GM18508 (cell line): ENCODE data around the gene OSTM1.

Experiments used
- ATAC-seq: cut with Tn5 transposase; IDR thresholded peaks from one replicate; pipeline ENCODE4 v1.9.1; 2021; ENCODE audit warnings: moderate number of reproducible peaks; ENCODE audit not compliant: insufficient read depth, unreplicated experiment

Gene OSTM1, protein sequence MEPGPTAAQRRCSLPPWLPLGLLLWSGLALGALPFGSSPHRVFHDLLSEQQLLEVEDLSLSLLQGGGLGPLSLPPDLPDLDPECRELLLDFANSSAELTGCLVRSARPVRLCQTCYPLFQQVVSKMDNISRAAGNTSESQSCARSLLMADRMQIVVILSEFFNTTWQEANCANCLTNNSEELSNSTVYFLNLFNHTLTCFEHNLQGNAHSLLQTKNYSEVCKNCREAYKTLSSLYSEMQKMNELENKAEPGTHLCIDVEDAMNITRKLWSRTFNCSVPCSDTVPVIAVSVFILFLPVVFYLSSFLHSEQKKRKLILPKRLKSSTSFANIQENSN

DNA sequence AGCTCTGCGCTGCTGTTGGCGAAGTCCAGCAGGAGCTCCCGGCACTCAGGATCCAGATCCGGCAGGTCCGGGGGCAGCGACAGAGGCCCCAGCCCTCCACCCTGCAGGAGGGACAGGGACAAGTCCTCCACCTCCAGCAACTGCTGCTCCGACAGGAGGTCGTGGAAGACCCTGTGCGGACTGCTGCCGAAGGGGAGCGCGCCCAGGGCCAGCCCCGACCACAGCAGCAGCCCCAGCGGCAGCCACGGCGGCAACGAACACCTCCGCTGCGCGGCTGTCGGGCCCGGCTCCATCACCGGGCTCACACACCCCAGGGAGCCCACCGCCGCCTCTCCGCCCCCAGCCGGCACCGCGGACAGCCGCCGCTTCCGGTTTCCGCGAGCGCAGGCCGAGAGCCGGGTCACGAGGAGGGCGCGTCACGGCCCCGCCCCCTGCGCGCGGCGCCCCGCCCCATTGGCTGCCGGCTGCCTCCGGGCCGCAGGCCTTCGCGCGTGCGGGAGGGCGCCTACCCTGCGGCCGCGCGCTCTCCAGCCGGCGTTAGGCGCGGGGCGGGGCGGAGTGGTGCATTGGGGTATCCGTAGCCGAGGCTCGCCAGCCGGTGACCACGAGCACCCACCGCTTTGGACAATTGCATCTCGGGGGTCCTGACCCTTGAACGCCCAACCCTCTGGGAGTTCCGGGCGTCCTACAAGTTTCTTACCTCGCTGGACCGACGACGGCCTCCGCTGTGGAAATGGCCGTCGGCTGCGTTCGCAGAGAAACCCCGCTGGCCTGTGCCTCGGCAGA is at the start of gene OSTM1:
Gene OSTM1 (minus strand): TSS at position 383 of the 786 bp plus-strand sequence. CDS start 90 bp downstream, at position 293.
- ATAC-seq: no peak

DNA sequence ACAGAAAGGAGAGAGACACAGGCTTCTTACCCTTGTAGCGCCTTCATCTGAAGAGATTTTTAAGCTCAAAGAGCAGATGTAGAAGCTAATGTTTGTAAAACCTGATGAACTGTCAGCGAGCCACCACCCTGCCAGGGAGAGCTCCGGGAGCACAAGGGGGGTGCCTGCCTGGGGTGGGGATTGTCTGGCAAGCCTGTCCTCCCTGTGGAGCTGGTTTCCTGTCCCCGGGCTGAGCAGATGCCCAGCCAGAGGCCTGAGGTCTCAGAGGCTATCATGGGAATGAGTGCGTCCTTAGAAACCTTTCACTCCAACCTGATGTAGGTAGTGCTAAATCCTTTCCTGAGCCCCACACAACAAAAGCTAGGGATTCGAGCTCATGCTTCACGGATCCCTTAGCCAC is 49.4 kb upstream of the OSTM1 start:
- ATAC-seq: no peak

DNA sequence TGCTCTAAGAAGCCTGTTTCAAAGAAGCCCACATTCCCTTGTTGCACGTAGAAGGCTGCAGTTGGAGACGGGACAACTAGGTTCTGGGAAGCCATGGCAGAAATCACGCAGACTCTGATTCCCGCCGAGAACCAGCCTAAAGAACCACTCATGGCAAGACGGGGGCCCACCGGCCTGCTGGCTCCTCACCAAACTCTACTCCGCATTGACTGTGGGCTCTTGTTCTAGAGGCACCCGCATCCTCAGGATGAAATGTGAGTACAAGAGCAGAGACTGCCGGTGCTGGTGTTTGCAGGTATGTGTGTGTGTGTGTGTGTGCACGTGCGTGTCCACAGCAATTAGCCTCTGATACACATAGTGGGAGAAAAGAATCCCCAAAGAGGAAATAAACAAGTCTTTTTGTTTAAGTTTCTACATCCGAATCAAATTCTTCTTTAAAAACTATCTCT is 49.0 kb upstream of the OSTM1 start:
- ATAC-seq: no peak

DNA sequence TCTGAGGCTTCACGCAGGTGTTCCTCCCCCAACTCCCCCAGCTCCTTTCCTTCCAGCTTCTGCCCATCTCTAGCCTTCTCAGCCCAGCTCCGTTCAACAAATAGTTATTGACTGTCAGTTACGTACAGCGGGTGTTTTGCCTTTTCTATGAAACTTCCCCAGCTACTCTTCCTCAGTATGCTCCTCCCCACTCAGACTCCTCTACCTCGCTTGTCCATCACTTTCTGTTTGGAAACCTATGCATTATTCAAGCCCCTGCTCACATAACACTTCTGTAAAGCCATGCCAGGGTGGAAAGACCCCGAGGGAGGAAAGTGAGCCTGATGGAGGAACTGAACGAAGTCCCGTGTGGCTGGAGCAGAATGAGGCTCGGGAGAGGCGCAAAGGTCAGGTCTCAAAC is 47.1 kb upstream of the OSTM1 start:
- ATAC-seq: no peak

DNA sequence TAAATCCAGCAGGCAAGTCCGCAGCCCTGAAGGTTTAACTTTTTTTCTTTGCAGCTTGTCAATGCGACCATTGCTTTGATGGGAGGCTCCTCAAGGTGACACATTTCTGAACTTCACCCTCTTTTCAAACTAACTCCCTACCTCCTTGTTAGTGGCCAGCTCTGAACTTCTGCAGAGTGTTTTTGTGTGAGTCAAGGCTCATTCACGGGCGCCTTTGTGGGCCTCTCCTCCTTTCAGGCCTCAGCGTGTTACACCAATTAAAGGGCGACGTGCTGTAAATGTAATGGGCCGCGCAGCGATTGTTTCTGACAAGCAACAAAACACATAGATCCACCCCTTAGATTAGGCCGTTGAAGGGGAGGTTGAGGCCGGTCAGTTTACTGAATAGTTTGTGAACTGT is 45.8 kb upstream of the OSTM1 start:
- ATAC-seq: no peak

DNA sequence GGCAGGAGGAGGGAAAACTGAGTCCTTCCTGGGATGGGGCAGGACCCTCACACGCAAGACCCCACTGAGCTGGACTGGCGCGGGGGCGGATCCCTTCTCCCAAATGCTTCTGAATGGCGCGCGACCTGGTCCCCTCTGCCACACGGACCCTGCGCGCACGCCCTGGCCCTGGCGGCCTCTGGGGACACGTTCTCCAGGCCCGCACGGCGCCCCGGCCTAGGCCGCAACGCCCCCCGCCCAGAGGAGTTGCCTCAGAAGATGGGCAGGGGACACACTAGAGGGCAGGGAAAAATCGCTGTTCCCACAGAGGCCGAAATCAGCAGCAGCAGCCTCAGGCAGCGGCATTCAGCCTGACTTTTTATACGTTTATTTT is 45.2 kb upstream of the OSTM1 start:
- ATAC-seq: no peak

DNA sequence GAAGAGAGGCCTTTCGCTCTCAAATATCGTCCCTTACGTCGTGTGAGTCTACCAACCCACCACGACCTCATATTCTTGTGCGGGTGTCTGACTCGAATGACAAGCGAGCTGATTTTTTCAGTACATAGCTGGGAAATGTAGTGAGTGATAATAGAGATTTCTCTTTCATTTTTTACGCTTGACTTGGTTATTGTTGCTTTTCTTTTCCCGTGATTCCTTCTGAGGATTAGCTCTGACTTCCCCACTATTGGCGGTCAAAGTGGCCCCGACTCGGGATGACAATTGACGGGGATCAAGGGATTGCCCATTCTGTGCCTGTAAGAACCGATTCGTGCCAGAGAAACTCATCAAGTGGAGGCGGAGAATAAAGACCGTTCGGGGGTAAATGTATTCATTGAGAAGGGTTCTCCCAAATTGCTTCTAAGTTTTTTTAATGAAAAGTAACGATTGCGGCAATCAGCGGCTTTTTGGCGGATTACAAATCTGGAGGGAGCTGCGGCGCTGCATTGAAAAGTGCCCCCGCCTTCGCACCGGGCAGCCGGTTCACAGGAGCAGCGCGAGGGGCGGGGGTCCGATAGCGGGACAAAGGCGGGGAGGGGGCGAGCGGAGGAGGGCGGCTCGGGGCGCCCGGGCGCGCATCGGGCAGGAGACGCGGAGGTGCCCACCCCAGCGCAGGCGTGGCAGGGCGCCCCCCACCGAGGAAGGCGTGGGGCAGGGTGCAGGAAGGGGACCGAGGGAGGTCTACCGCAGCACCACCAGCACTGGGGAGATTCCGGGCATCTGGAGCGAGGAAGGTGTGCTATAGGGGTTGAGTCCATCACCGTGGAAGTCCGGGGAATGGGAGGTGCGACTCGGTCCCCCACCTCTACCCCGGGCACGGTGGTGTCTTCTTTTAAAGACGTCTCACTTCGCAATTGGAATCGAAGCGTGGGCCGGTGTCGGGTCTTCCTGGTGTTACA is 44.5 kb upstream of the OSTM1 start:
- ATAC-seq: no peak

DNA sequence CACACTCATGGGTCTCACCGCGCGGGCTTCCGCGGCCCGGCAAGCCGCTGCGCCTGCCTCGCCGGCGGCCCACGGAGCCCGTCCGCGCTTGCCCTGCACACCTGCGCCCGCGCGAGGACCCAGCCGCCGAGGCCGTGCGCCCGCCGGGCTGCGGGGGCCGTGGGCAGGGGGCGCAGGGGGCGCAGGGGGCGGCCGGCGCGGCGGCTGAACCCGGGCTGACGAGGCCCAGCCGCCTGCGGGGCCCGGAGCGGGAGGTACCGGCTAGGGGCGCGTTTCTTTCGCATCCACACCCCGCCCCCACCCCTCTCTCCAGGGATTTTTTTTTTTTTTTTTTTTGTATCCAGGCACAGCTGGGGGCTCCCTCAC is 43.8 kb upstream of the OSTM1 start:
- ATAC-seq: no peak

DNA sequence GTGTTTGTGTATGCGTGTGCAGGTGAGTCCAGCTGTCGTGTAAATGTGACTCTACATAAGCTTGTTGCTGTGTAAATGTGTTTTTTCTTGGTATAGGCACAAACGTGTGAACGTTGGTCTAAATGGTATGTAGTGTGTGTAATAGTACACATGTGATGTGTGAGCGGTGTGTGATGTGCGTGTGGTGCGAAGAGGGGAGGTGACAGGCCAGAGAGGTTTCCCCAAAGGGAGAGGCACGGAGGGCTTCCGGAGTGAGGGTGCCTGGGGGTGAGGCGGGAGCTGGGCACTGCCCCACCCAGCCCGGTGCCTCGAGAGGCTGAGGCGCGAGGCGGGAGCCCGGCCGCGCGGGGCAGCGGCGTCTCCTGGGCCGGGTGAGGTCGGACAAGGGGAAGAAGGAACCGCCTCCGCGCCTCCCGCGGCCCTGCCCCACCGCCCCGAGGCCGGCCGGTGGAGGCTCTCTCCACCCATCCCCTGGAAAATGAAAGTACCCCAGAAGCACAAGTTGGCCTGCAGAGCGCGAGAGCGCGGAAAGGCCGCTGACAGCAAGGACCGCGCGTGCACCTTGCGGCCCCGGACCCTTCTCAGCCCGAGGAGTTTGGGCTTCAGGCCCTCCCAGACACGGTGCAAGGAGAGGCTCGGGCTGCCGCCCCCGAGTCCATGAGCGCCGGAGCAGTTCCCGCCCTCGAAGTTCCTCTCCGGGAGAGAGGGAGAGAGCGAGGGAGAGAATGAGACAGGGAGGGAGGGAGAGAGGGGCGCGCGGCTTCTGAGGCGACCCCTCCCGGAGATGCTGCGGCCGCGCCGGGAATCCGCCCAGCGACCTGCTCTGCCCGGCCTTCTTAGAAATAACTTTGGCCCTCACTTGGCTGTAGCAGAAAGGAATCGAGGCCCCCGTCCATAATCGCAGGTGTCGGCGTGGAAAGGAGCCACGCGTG is 43.2 kb upstream of the OSTM1 start:
- no peak for ATAC-seq

DNA sequence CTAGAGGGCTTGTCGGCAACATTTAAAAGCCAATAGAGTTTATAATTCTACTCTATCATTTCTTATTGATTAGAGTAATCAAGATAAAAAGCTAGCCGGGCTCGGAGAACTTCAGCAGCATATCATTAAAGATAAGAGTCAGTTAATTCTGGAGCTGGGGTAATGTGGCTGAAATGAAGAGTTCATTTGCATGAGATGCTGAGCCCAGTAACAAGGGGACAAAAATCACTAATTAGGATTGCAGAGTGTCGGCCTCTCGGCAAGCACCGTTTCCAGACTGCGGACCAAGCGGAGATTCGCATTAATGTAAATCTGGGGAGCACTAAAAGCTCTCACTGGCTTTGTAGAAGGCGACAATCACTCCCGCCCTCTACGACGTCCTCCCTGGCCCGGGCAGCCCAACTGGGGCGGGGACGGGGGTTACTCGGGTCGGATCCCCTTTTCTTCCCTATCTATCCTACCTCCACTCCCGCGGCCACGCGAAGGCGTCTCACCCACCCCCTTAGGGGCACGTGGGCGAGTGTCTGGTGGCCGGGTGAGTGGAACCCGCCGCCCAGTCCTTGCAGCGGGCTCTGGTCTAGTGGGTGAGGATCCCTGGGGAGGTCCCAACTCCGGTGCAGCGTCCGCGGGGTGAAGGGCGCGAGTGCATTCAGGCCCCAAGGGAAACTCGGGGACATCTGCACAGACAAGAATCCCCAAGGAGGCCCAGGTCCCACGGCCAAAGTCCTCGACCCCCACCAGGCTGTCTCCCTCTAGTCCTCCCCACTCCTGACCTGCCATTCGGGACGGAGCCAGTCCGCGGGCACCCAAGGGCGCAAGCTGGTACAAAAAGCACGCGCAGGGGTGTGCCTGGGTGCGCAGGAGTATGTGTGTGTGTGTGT is 42.2 kb upstream of the OSTM1 start:
- no peak for ATAC-seq

DNA sequence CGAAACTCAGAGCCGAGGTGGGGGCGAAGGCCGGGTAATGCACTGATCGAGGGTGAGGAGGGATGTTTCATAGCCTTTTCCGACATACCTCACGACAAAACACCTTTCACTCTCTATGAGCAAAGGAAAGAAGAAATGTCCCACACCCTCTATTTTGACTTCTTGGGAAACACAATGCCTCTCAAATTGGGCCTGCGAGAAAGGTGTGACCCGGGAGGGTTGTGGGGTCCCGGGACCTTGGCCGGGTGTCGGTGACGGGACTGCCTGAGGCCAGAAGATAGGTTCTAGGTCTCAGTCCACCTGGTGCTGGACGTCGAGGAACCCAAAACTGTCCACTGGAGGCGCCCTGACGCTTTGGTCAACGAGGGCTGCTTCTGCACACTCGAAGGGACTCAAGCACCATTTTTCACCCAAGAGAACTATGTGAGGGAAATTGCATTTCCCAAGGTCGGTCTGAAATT is 41.1 kb upstream of the OSTM1 start:
- ATAC-seq: no peak

DNA sequence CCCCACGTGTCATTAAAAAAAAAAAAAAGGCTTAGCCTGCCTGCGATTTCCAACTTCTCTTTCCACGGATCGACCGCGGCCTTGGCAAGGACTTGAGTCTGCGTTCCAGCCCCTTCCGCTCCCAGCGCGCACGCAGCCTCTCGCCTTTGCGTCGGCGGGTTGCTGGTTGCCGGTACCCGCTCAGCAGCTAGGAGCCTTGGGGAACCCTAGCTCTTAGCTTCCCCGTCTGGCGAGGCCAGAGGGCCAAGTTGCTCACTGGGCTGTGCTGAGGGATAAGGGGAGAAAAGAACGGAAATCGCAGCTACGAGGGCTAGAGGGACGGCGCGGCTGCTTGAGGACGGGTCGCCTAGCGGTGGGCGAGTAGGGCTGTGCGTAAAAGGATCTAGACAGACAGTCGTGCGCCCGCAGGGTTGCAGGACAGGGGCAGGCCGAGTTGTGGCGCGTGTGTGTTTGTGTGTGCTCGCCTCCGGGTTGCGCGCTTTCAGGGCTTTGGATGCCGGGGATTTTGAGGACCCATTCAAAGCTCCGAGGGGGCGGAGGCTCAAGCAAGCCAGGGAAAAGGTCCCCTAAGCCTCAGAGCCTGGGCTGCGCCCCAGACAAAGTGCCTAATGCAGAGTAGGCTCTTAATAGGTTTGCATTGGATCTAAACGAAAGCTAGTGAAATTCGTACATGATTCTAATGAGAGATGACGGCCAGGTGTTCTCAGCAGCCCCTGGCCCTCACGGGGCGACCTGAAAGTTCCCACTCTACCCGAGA is 40.5 kb upstream of the OSTM1 start:
- no peak for ATAC-seq

DNA sequence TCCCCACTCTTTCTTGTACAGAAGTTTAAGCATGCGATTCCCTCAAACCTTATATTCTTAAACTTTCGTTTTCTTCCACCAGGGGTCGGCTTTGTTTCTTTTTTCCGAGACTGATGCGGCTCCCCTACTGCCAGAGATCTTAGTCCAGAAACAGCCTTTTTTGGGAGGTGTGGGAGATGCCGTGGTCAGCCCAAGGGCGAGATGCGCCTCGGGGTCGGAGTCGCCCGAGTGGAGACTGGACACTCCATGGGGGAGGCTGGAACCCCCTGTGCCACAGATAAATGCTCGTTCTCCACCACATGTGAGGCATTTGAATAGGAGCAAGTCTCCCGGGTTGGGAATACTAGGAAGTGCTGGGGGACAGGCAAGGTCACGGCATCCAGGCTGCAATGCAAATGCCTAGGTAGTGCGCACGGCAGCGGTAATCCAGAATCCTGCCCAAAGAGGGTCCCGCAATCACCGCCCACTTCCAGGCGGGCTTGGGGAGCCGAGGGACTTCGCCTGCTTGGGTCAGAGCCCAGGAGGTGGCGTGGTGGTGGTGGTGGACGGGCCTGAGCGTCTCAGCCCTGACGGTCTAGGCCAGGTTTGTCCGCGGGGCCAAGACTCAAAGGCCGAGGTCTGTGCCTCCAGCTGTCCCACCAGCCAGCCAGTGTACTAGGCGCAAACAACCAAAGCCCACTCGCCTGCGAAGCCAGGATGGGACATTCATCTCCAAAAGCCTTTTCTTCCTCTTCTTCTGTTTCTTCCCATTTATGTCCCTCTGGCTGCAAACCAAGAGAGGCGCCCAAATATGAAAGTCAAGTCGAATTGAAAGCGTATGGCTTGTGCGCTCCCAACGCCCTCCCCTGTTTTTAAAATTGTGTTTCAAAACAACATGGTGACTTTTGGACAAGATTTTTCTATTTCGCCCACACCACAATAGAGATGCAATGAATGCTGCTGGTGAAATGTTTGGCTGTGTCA is 39.3 kb upstream of the OSTM1 start:
- no peak for ATAC-seq

DNA sequence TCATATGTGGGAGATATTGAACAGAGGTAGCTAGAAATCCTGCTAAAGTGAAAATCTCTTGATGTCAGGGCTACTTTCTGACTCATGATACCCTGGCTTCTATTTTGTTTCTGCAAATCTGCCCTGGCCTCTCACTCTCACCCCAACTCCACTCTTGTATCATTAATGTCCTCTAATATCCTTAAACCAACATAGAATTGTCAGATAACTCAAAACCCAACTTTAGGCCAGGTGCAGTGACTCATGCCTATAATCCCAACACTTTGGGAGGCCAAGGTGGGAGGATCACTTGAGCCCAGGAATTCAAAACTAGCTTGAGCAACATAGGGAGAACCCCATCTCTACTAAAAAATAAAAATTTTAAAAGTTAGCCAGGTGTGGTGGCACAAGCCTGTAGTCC is 33.8 kb upstream of the OSTM1 start:
- no peak for ATAC-seq

DNA sequence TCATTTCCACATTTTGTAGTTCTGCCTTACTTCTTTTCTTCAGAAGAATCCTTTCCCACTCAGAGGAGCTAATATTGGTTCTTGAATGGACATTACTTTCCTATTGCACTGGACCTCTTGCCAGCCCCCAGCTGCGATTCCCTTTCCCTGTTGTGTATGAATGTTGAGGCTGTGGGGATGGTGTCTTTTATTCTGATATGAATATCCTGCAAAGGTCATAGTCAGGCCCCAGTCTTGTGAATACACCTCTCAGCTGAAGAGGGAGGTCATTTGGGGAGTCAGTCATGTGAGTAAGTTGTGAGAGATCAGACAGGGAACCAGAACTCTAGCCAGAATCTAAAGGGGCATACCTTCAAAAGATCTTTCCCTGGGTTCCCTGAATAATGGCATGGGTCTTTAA is 32.6 kb upstream of the OSTM1 start:
- ATAC-seq: no peak

DNA sequence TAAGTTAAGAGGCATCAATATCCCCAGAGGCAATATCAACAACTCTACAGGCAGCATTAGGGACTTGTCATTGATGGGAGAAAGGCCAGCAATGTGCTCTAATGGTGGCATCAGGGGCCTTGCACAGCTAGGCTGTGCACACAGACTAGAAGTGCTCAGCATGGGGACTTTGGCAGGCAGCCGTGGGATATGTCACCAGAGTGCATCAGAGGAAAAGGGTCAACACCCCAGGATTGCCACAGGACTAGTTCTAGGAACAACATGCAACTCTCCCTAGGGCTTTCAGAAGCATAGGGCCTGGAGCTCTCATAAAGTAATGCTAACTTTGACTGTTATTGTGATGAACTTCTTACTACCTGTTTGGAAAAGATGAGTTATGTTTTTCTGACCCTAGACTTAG is 32.2 kb upstream of the OSTM1 start:
- no peak for ATAC-seq

DNA sequence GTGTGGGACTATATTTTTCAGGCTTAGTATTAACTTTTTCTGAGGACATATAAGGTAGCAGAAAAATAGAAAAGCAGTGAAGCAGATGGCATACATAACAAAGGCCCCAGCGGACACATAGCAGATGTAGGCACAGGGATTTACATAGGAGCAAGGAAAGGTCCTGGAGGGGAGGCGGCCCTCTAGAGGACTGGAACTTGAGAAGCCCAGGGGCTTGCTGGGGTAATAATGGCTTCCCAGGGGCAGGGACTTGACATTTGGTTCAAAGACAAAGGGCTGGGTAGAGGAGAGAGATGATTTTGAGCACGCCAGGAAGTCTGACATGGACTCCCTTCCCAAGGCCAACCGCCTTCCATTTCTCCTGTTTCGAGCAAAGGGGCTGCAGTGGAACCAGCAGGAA is 31.7 kb upstream of the OSTM1 start:
- ATAC-seq: no peak
